DMS 273 treated with DMSO at 0.1 percent for 48 hours (cell line): Measurements from ENCODE around the gene MAMDC2.

Experiments
- DNase-seq: peaks from one replicate; lab custom pipeline; 2025; lab: John Stamatoyannopoulos, UW

Gene MAMDC2

DNA sequence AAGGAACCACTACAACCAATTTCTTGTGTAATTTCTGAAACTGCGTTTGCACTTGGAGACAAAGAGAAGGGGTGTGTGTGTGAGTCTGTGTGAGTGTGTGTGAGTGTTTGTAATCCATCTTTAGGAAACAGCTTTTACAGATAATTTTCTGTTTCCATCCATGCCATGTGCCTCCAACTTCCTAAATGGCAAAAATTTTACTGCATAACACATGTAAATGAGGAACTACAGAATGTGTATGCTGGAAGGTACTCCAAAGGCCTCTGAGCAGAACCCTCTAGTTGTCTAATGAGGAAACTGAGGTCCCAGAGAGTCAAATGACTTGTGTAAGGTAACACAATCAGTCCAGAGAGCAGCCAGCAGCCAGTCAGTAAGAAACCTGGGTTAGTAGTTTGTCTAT, 20.8 kb downstream of the MAMDC2 start:
- DNase-seq, result no peak

DNA sequence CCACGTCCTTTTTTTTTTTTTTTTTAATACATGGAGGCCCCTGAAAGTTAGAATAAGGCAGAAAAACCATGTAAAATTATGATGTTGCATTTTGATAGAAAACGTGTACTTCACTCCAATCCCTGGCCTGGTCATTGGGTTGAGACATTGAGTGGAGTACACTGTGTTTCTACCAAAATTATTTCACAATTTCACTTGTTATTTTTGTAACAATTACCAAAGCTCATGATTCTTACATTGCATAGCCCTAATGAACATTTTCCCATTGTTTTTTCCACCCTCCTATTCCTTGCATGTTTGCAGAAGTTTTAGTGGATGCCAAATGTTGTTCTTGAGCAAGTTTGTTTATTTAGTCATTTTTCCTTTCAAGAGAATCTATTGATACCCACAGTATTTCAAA, 21.9 kb downstream of the MAMDC2 start:
- no peak for DNase-seq

DNA sequence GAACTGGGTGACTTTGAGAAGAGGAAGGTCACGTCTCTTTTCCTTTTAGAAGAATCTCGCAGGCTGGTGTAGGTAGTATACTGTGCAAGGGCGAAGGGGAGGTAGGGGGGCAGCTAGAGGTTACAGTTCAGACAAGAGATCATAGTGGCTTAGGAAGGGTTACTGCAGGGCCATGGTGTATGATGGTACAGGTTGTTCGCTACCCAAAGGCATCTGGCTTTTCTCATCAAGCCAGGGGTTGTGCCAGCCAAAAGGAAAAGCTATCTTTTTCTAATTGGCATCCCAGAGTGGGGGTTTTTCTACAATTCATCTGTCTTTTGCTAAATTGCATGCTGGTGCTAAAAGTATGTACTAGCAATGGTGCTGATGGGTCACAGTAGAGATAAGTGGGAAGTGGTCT, 22.8 kb downstream of the MAMDC2 start:
- DNase-seq, result no peak

DNA sequence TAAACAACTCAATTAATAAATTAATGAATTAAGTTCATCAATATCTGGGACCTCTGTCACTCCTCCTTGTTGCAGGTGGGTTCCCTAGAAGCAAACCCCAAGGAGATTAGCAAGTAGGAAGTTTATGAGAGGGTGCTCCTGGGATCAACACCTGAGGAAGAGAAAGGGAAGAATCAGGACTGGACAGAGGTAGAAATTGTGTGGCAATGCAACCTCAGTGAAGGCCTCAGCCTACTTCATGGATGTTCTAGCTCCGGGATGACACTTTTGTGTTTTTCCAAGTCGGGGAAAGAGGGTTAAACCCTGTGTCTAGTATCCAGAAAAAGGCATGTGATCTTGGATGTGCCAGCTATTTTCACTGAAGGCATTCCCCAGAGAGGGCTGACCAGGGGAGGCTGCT, 23.2 kb downstream of the MAMDC2 start:
- no peak for DNase-seq

DNA sequence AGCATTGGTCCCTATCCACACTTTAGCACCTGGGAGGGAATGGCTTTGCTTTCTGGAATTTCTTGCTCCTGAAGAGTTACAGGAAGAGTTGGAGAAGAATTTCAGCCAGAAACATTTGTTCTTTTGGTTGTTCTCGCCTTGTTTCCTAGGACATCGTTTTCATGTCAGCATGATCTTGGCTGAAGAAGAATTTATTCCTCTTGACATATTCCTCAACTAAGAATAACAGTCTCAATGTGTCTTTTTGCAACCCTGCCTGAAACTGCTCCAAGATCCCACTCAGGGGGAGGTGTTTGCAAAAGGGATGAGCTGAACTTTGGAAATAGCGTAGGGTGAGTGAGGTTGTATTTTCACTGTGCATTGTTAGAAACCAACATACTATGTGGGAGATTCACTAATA, 26.1 kb downstream of the MAMDC2 start:
- DNase-seq, result no peak

DNA sequence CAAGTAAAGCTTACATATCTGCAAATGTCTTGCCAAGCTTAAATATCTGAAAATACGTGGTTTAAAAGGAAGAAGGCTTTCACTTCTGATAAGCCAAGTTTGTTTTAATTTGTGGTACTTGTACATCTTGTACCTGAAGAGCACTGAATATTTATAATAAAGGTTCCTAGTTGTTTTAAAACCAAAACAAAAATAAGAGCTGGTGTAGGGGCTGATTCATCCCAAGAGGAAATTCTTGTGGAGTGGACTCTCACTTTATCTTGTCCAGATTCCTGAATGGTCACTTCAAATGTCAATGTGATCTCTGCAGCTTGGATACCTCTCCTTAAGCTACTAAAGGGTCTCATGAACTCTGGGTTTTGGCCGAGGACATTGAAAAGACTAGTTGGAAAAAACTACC, 29.5 kb downstream of the MAMDC2 start:
- no peak for DNase-seq

DNA sequence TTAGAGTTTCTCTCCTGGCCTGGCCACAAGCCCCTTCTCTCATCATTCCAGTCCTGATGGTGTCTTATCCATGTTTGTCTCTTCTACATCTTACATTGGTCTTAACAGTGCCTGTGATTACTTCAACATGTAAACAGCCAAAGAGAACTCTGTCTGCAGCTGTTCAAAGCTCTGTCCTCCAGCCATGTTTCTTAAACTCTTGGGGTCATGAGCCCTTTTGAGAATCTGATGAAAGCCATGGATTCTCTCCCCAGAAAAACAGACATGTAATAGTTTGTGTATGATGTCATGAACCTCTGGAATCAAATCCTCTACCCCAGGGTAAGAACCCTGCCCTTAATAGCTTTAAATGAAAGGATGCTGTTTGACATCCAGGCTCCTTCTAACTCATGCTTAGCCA, 30.1 kb downstream of the MAMDC2 start:
- no peak for DNase-seq

DNA sequence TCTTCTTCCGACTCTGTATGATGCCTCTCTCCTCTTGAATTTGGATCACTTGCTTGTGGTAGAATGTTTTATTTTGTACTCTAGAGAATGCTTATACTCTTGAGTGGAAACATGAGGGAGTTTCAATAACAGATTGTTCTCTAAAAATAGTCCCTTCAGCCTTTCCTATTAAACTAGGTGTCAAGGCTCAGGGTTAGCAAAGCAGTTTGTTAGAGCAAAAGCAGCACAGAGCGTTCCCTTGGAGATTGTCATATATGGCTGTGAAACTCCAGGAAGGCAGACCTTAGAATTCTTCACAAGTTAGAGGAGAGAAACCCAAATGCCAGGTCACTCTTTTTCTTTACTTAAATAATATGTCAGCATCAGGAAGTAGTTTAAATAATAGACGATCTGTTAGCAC, 33.0 kb downstream of the MAMDC2 start:
- no peak for DNase-seq

DNA sequence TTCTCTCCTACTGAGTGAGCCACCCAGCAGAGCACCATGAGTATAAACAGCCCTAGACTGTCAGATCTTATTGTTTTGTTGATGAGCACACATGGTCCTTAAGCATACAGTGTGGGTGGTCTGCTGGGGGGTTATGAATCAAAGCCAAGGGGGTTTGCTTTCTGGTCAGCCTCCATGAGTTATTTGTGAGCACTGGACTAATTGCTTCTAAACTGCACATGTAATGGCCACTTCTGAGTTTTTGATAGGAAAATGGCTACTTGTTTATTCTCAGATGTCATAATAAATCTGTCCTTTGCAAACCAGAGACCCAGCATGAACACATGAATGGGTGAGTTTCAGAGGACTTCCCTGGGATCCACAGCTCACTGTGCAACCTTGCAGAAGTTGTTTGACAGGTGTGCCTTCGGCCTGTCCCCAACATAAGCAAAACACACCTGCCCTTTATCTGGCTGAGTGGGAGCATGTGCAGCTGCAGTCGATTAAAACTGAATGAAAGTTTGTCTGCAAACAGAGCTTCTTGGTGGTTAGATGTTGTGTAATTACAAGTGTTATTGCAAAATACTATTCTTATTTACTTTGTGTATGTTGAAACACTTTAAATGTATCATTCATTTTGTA, 35.9 kb downstream of the MAMDC2 start:
- DNase-seq, result no peak

DNA sequence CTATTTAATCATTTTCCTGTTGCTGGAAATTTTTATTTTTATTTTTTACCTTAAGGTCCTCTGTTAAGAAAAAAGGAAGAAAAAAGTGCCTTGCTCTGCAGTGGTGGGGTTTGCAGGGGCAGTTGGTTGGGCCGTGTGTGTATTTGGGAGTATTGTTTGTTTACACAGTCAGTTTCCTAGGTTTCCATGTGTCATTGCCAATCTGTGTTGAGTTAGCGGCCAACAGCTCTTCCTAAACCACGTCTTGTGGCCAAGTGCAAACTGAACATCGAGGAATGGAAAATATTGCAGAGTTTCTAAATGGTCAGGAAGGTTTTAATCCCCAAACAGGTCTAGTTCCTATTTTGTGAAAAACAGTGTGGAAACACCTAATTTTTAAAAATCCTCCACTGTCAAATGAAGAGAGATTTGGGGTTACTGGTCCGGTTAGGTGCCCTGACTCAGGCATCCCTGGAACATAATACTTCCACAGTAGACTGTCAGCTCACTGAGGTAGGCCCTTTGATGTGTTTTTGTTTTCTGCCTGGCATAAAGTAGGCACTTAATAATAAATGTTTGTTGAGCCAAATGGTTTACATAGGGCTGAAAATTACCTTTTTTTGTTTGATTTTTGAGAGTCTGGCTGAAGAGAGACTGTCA, 37.0 kb downstream of the MAMDC2 start:
- DNase-seq, result no peak

DNA sequence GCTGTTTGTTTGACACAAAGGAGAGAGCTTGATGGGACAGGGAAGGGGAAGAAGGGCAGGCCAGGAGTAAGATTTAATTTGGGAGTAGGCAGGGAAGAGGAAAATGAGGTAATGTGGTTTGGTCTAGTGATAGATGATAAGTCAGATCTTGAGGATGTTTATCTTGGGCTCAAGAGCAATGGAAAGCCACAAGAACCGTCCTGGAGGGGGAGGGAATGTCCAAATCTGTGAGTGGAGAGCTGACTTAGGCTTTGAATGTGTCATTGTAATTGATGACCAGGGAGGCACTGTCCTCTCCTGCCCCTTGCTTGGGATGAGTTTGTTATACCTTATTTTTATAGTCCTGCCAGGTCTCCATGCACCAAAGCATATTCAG, 37.5 kb downstream of the MAMDC2 start:
- no peak for DNase-seq

DNA sequence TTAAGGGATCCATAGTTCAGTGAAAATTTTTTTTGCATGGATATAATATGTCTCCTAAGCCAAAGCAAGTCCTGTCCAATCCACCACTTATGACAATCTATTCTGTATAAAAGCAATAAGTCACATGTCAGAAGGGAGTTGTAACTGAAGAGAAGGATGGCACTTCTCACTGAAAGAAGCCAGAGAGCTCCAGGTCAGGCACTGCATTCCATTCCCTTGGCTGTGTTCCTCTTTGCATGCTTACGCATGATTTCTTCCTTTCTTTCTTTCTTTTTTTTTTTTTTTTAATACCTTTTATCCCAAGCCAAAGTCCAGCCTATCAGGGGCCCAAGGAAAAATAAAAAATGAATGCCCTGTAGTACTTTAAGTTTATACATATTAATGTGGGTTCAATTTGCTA, 39.8 kb downstream of the MAMDC2 start:
- DNase-seq, result no peak

DNA sequence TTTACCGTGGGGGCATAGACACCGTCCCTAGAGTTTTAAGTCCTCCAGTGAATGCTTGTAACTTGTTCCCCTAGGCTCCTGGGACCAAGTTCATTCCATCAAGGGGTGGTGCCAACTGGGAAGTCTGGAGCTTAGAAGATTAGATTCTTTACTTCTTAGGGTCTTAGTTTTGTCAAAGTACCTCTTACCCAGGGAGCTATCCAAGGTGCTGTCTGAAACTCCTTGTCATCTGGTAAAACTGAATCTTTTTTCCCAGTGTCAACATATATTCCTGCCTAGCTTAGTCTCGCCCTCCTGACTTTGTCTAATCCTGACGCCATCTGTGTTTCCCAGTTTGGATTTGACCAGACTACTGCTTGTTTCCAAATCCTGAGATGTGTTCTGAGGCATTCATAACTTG, 41.6 kb downstream of the MAMDC2 start:
- no peak for DNase-seq

DNA sequence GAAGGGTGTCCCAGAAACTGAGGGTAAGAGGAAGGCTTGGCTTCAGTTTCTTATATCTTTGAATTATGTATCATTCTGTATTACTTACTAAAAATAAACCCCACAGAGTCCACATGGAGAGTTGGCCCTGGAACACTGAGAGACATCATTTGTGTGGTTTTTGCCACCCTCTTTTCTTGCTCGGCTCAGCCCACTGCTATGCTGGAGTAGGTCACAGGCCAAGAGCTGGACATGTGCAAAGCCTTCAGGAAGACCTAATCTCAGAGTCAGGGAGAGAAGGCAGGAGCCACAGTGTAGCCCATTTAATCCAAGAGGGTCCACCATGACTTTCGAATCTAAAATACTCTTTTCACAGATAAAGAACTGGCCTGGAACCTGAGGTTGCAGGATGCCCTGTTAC, 47.5 kb downstream of the MAMDC2 start:
- DNase-seq, result no peak

DNA sequence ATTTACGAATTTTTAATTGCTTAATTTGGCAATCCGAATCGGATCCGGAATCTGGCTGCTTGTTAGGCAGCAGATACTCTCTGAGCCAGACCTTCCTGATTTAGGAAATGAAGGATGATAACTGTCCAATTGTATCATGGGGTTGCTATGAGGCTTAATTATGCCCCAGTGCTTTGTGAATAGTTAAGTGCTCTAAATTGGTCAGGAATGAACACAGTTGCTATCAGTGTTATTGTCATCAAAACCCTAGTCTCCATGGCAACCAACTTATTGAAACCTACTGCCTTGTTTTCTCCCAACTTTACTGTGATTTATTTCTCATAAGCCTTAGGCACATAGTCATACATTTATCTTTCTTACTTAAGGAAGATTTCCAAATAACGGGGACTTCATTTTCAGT, 47.9 kb downstream of the MAMDC2 start:
- no peak for DNase-seq

DNA sequence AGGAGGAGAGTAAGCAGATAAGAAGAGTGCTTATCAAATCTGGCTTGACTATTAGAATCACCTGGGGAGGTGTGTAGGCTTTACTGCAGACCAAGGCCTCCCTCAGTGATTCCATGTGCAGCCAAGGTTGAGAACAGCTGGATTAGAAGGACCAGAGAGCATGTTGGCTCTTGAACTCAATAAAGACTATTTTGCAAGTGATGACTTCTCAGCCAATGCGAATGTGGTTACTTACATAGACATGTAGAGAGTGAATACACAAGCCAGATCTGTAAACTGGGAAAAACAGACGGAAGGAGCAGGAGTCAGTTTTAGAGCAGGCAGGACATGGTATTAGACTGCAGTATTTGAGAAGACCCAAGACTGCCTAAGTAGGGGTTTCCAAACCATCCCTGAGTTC, 48.5 kb downstream of the MAMDC2 start:
- DNase-seq, result no peak

DNA sequence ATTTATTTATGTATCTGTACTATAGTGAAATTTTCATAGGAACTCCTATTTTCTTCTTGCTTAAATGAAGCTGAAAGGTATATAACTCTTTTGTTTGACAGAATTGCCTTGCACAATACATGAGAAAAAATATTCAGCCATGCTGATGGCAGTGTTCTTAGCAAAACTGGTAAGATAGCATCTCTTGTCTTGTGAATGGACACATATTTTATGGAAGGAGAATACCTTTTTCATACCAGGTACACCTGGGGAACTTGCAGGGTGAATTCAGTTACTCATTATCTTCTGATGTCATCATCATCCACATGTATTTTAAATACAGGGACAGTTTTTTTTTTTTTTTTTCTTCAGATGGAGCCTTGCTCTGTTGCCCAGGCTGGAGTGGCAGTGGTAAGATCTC, 49.4 kb downstream of the MAMDC2 start:
- DNase-seq, result no peak

DNA sequence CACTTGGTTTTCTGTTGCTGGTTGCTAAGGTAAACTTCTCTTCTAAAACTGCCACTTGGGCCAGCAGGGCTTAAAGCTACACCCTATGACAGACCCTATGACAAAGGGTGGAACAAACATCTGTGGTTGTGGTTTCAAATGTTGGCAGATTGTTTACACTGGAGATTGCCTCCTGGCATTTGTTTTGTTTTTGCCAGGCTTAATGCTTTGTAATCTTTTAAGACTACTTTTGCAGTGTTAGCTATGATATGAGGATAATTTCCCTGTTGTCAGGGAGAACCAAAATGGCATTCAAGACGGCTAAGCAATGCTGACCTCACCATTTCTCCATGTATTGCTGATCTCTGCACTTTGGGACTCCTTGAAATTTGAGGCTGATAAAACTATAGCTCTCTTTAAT, 50.3 kb downstream of the MAMDC2 start:
- DNase-seq, result no peak

DNA sequence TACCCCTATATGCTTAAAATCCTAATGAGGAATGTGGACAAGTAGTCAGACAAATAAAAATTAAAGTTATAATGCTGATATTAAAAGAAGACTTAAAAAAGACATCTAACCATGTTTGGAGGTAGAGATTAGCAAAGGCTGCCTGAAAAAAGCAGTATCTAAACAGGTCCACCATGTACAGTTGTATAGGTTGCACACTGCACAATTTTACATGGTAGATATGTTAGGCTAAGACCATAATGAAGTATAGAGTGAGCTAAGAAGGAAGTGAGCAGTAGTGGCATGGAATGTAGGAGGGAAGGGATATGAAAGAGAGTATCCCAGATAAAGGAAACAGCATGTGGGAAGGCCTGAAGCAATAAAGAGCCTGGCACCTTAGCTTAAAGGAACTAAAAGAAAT, 51.1 kb downstream of the MAMDC2 start:
- no peak for DNase-seq

DNA sequence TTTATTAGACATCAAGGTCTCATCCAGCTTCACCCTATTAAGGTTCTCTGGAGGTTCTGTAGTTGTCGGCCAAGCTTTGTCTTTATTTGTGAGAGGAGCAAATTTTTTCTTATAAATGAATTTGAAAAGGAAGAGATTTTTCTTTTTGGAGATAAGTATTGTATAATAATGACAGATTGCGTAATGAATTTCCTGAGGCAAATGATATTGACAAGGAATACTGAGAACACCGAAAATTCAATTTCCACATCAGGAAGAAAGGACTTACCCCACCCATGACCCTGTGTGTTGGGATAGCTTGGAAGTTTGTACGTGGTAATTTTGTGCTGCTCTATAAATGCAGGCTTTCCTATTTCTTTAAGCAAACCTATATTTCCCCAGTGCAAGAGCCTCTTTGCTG, 53.5 kb downstream of the MAMDC2 start:
- no peak for DNase-seq

DNA sequence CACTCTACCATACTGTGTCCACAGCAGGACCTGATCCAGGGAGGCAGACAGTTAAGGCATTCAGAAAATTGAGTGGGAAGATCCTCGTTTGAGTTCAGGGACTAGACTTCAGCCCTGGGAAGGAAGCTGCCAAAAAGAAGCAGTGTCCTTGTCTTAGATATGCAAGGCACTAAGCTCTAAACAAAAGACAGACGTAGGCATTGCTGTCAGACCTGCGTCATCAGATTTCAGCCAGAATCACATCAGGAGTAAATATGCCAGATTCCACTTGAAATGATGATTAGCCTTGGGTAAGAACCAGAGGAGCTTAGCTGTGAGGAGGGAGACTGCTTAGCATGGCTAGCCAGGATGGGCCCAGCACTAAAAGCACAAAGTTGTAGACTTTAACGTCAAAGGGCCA, 56.7 kb downstream of the MAMDC2 start:
- DNase-seq, result no peak

DNA sequence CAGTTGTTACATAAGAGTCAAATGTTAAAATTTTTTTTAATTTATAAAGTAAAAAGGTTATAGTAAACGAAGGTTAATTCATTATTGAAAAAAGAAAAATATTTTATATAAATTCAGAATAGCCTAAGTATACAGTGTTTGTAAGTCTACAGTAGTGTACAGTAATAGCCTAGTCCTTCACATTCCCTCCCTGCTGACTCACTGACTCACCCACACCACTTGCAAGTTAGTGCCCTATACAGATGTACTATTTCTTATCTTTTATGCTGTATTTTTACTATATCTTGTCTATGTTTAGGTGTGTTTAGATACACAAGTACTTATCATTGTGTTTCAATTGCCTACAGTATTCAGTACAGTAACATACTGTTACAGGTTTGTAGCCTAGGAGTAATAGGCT, 57.6 kb downstream of the MAMDC2 start:
- DNase-seq, result no peak

DNA sequence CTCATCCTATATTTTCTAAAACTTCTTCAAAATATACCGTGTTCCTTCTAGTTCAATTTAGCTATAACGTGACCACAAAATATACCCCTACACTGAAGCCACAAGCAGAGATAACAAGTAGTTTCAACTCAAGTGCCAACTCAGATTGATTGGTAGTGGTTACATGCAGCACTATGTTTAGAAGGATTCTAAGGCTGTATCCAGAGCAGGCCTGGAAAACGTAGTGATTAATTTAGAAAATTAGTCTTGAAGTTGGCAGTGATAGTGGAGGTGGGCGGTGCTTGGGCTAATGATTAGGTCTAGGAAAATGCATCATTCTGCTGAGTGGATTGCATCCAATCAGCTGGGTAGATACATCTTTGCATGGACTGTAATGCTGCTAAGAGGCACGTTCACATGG, 61.5 kb downstream of the MAMDC2 start:
- no peak for DNase-seq

DNA sequence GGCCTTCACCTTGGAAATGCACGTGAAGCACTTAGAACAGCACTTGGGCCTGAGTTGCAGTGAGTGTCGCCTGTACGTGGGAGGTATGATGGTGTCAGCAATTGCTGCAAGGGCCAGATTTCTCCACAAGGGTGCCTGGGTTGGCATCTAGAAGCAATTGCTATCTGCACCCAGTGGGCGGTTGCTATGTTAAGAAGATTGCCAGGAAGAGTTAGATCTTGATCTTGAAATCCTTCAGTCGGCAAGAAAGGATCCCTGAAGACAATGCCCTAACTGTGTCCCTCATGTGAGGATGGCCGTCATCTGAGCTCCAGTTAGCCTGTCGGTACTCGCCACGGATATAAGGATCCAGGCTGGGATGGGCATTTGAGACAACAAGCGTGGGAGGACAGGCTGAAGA, 62.9 kb downstream of the MAMDC2 start:
- DNase-seq, result no peak

DNA sequence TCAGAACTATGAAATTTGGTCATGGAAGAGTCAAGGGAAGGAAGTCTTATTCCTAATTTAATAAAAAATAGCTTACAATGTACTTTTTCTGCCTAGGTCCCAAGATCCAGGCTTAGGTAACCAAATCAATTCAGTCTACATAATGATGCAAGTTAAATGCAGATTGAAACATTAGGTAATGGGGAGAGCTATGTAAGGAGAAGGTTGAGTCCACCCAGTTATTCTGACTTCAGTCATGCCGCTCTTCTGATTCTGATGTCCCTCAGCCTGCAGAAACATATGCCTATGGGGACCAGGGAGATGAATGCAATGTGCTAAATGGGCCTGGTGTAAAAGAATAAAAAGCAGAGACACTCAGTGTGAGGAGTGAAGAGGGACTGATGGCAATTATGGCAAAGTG, 63.9 kb downstream of the MAMDC2 start:
- DNase-seq, result no peak
